Measurements from ENCODE around the gene UBE3B. TPM values are rescaled to one million over a fixed set of nuclear protein-coding genes. Genes with fewer than 3 reads are reported as not detected.

The UBE3B gene
- total RNA-seq, 1 donor from 2014 or later: 41.4 TPM

GRCh38 chr12:109501299-109501698 is 23.9 kb downstream of the UBE3B start:
- Mint-ChIP-seq H3K4me3 (no peak overlapping the region), H3K27ac (no peak overlapping the region), H3K9me3 (peaks cover 3% of the 10 kb centered on the region), H3K4me1 (peaks cover 2% of the 10 kb centered on the region), H3K27me3 (ENCODE audit: low read depth) (no peaks in the 10 kb centered on the region), H3K36me3 (peaks cover 34% of the 10 kb centered on the region)
- no peak for DNase-seq (ENCODE audit: low spot score in 2 of 2, unreplicated experiment in 2 of 2)
- no peak for TF ChIP-seq CTCF (IDR thresholded peaks at IDR 0.05; ENCODE audit: unreplicated experiment)

- Mint-ChIP-seq H3K9me3 (no peaks in the 10 kb centered on the region), H3K4me3 (no peak overlapping the region)
Measured at GRCh38 chr12:109502332-109502731, 24.9 kb downstream of the UBE3B start.

GRCh38 chr12:109503611-109504010 is 26.2 kb downstream of the UBE3B start:
- Mint-ChIP-seq H3K4me1 (no peaks in the 10 kb centered on the region), H3K4me3 (no peak overlapping the region)
- no peak for TF ChIP-seq CTCF (IDR thresholded peaks at IDR 0.05; ENCODE audit: unreplicated experiment)

More at GRCh38 chr12:109502332-109502731, 24.9 kb downstream of the UBE3B start:
- DNase-seq (ENCODE audit: low spot score in 2 of 2, unreplicated experiment in 2 of 2): no peak
- peaks cover 29% of the 10 kb centered on the region for H3K36me3 Mint-ChIP-seq
- no peak overlapping the region for H3K27ac Mint-ChIP-seq
- H3K27me3 Mint-ChIP-seq (ENCODE audit: low read depth): no peaks in the 10 kb centered on the region
- H3K4me1 Mint-ChIP-seq: peaks cover 2% of the 10 kb centered on the region
- no peak for TF ChIP-seq CTCF (IDR thresholded peaks at IDR 0.05; ENCODE audit: unreplicated experiment)

GRCh38 chr12:109504068-109504467 is 26.6 kb downstream of the UBE3B start:
- no peak for DNase-seq (ENCODE audit: low spot score in 2 of 2, unreplicated experiment in 2 of 2)
- no peaks in the 10 kb centered on the region for H3K4me1 Mint-ChIP-seq
- TF ChIP-seq CTCF (IDR thresholded peaks at IDR 0.05; ENCODE audit: unreplicated experiment): no peak
- peaks cover 25% of the 10 kb centered on the region for H3K36me3 Mint-ChIP-seq
- no peaks in the 10 kb centered on the region for H3K9me3 Mint-ChIP-seq
- no peak overlapping the region for H3K27ac Mint-ChIP-seq
- H3K4me3 Mint-ChIP-seq: no peak overlapping the region
- no peaks in the 10 kb centered on the region for H3K27me3 Mint-ChIP-seq (ENCODE audit: low read depth)

More at GRCh38 chr12:109503611-109504010, 26.2 kb downstream of the UBE3B start:
- no peak overlapping the region for H3K27ac Mint-ChIP-seq
- no peak for DNase-seq (ENCODE audit: low spot score in 2 of 2, unreplicated experiment in 2 of 2)
- H3K27me3 Mint-ChIP-seq (ENCODE audit: low read depth): no peaks in the 10 kb centered on the region
- H3K9me3 Mint-ChIP-seq: no peaks in the 10 kb centered on the region
- H3K36me3 Mint-ChIP-seq: peaks cover 24% of the 10 kb centered on the region

- Mint-ChIP-seq H3K27me3 (ENCODE audit: low read depth) (no peaks in the 10 kb centered on the region), H3K4me1 (no peaks in the 10 kb centered on the region), H3K27ac (no peak overlapping the region), H3K4me3 (no peak overlapping the region), H3K36me3 (peaks cover 44% of the 10 kb centered on the region), H3K9me3 (no peaks in the 10 kb centered on the region)
- DNase-seq (ENCODE audit: low spot score in 2 of 2, unreplicated experiment in 2 of 2): no peak
- no peak for TF ChIP-seq CTCF (IDR thresholded peaks at IDR 0.05; ENCODE audit: unreplicated experiment)
Measured at GRCh38 chr12:109510196-109510595, 32.8 kb downstream of the UBE3B start.

GRCh38 chr12:109512608-109513007 is 35.2 kb downstream of the UBE3B start:
- H3K36me3 Mint-ChIP-seq: peaks cover 55% of the 10 kb centered on the region
- no peaks in the 10 kb centered on the region for H3K9me3 Mint-ChIP-seq
- DNase-seq (ENCODE audit: low spot score in 2 of 2, unreplicated experiment in 2 of 2): no peak
- H3K27ac Mint-ChIP-seq: no peak overlapping the region
- TF ChIP-seq CTCF (IDR thresholded peaks at IDR 0.05; ENCODE audit: unreplicated experiment): no peak
- H3K4me3 Mint-ChIP-seq: no peak overlapping the region
- no peaks in the 10 kb centered on the region for H3K4me1 Mint-ChIP-seq
- no peaks in the 10 kb centered on the region for H3K27me3 Mint-ChIP-seq (ENCODE audit: low read depth)

All from mesothelial cell of epicardium (in vitro differentiated cells).